HG03432 (cell line): ENCODE results near the gene TIMP4.

Source experiments
- ATAC-seq: cut with Tn5 transposase; IDR thresholded peaks from one replicate; pipeline ENCODE4 v1.9.1; 2021; ENCODE audit warnings: mild to moderate bottlenecking, moderate library complexity; ENCODE audit not compliant: unreplicated experiment

Gene TIMP4

DNA sequence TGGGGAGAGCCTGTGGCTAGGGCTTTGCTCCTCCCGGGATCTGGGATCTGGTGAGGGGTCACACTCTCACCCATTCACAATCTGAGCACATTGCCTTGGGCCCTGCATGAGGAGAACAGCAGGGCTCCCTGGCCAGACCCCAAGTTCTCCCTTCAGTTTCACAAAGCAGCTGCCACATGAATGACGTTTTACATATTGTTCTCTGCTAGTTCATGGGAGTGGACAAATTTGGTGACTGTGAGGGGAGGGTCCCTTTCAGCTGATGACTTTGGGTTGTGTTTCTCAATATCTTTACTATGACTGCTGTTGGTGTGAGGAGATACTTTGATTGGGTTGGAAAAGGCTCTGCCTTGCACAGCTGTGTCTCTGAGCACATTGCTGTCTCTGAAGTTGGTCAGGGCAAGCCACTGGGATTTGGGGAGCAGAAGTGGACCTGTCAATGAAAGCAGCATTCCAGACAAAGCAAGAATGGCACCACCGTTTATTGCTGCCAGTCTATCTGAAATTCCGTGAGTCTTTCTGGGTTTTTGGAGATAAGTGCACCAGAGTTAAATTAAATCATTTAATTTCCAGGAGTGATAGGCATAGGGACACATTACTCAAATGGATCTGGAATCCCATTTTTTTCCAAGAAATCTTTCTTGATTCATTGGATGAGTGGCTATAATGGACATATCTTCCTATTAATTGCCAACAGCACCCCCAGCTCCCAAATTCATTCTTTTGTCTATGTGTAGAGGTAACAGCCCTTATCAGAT is 10.3 kb downstream of the TIMP4 start:
- no peak for ATAC-seq

DNA sequence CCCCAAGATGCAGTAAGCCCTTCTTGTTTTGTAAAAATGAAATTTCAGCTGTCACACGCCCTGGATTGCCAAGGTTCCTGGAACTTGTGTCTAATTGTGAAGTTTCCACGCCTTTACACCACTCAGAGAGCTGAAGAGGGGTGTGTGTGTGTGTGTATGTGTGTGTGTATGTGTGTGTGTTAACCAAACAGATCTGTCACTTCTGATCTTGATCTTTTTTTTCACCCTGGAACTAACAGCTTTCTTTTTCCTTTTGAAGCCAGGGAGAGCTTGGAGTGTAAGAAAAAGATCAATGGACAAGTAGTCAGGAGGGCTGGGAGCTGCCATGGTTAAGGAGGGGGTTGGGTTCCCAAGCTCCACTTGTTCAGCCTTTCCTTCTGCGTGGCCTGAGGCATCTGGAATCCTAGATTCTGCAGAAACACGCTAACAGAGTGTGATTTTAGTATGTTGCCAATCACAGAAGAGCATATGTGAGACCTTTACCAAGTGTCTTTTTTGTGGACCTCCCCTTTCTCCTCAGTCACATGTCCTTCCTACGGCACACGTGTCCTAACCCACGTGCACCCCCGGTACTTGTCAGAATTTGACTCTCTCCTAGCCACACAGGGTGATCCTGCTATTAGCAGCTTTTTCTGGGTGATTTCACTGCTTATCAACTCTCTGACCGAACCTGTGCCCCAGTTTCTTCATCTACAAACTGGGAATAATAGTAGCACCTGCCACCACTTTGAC is 11.5 kb downstream of the TIMP4 start:
- no peak for ATAC-seq

DNA sequence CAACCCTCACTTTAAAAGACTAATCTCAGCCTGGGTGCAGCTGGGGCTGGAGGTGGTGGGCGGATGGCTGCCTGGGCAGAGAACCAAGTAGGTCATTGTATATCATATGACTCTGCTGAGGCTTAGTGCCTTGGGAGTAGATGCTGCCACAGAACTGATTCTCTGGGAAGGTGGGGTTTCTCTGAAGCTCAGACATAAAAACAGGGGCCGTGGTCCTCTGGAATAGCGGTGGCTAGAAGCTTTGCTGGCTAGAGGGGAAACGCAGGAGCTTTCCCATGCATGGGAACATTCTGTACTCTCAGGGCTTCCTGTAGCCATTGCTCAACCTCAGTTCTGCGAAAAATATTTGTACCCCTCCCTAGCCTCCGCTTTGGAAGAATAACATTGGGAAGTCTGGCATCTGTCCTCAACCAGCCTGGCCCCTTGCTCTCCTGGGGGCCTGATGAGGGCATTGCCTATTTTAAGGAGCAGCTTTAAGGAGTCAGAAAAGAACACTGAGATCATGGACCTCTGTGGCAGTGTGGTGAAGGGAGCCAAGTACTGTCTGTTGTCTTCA is 14.7 kb downstream of the TIMP4 start:
- ATAC-seq, result no peak

DNA sequence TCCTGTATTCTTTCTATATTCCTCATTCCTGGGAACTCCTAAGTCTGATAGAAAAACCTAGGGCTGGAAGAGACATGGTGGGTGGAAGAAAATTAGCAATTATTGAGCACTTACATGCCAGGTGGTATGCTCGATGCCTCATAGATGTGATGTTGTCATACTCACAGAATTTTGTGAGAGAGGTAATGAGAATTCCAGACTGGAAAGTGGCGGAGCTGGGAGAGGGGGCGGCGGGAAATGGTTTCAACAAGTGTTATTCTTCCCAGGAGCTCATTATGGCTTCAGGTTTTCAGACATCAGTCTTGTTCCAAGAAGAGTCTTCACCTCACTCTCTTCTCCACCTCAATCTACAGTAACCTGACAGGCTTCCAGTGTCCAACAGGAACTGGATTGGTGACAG is 16.2 kb downstream of the TIMP4 start:
- no peak for ATAC-seq

DNA sequence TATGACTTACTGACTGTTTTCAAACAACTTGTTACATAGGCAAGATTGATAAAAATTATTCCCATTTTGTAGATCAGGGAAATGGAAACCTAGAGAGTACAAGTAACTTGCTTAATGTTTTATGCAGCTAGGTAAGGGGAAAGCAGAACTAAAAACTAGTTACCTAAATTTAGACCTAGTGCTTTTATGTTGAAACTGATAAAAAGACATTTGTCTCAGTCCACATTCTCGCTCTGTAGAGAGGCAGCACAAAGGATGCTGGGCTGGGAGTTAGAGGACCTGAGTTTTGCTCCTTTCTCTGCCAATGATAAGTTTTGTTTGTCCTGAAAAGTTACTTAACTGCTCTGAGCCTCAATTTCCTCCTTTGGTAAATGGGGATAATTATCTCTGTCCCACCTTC is 17.4 kb downstream of the TIMP4 start:
- ATAC-seq, result no peak

DNA sequence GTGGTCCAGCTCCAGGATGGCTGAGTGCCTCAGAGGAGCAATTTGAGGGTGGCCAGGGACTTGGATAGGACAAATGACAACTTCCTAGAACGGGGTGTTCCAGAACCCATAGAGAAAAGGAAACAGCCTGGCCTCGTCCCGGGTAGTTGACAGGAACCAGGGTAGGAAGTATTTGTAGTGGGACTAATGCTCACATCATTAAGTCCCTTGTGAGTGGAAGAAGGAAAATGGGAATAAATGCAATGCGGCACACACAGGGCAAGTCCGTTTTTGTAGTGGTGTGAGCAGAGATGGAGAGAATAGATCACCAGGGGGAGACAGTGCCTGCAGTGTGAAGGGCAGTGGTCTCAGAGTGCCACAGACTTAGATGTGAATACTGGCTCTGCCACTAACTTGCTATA is 19.6 kb downstream of the TIMP4 start:
- peak; percentile 49 for ATAC-seq

DNA sequence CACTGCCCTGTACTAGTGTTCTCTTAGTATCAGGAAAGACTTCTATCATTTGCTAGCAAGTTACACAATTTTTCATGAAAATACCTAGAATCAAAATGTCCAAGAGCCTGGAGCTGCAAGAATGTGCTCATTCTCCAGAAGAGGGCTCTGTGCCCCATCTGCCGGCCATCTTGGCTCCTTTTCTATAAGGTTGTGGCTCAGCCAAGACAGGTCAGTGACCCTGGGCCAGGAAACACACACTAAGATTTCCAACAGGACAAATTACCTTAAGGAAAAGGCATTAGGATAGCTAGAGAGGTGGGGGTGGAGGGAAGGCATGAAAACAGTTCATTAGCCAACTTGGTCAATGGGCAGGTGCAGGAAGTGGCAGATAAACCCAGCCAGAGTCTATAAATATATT is 20.7 kb downstream of the TIMP4 start:
- ATAC-seq, result peak; percentile 45

DNA sequence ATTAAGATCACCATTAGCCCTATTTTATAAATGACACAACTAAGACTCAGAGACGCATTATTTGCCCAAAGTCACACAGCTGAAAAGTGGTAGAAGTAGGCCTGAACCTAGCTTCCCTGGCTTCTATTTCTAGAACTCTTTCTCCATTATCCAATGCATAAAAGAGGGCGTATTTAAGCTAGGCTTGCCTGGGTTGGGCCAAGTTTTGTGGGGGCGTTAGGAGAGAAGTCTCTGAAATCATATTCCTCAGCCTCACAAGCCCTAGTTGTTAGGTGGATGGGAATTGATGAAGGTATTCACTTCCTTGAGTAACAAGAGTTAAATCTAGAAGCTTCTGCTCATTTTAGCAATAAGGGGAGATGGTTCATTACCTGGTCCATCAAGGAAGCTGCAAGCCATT is 22.3 kb downstream of the TIMP4 start:
- no peak for ATAC-seq

DNA sequence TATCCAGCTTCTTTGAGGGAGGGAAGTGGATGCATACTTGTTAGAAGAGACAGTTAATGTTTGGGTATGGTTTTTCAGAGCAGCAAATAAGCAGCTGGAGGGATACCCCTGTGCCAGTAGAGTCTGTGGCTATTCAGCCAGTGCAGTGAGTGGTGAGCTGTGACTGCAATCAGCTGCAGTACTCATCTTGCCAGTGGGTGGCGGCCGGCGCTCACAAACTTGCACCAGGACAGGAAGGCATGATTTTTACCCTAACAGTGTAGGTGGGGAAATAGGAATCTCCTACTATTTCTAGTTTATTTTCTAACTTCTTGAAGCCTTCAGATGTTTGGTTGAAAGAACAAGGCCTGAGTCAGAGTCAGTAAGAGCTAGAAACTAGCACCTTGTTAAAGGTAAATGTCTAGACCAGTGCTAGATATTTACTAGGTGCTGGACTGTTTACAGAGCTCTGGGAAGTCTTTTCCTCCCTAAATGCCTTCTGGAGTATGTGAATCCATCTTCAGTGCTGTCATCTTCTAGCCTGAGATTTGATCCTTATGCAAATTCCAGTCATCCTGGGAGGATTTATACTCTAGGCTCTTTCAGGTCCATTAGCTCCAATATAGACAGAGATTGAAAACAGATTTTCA is 23.6 kb downstream of the TIMP4 start:
- ATAC-seq, result peak; percentile 84

DNA sequence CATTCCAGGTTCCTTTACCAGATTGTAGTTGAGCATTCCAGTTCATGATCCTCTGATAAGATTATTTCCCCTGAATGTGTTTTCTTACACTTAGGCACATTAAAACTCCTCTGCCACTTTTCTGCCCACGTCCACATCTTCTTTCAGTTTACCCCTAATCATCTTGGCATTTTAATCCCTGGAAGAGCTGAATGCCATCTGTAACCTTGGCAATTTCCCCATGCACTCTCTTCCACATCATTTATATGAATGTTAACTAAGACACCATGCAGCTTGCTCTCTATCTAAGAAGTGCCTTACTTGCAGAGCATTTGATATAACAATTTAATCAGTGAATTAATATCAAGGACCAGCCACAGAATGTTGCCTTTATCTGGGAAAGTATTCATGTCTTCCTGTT is 25.8 kb downstream of the TIMP4 start:
- ATAC-seq, result no peak

DNA sequence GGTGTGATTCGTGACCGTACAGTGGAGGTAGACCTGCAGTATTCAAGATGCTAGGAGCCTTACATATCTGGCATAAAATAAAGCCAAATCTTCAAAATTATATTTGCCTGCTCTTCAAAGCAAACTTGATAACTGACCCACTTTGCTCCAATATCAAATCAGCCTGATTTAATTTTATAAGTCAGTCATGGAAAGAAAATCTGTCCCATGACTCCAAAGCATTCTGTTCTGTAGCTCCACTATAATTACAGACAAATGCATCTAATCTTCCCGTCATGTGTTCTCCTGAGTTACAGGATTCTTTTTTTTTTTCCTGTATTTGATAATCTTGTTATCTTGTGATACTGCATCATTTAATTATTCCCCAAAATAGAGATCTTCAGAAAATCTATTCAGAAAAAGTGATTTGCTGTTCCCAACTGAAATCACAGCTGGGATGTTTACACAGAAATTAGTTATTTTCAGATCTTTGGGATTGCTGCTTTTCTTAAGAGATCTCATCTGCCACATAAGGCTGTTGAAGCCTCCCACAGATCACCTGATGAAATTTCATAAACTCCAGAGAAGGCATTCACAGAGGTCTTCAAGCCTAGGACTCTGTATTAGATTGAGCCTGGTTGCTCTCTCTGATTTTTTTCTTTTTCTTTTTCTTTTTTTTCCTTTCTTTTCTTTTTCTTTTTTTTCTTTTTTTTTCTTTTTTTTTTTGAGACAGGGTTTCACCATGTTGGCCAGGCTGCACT is 27.2 kb downstream of the TIMP4 start:
- no peak for ATAC-seq

DNA sequence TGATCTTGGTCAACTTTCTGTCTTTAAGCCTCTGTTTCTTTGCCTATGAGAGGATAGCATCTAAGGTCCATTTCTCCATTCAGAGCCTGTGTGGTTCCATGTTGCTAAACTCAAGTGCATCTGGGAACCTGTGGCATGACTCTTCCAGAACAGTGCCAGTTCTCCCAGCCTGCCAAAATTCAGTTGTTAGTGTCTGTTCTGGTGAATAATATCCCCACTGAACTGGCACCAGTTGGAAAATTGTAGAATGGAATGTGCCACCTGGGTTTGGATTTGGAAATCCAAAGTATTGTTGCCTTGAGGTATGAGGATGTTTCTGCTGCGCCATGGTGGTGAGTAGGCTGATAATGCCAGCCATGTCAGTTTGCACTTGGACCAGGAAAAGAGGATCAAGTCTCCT is 31.3 kb downstream of the TIMP4 start:
- no peak for ATAC-seq

DNA sequence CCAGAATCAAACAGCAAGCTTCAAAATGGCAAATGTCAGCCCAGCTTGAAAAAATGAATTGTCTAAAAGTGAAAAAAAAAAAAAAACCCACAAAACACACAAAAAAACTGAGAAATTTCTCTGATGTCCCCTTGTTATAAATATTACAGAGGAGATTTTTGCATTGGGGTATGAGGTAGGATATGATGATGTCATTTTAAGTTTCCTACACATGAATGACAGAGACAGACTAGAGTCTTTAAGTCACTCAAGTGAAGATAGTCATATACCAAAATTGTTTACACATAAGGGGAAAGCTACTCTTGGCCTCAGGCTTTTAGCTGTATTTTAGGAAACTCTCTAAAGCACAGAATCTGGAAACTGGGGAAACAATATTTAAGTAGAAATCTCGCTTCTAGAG is 32.9 kb downstream of the TIMP4 start:
- ATAC-seq, result no peak

DNA sequence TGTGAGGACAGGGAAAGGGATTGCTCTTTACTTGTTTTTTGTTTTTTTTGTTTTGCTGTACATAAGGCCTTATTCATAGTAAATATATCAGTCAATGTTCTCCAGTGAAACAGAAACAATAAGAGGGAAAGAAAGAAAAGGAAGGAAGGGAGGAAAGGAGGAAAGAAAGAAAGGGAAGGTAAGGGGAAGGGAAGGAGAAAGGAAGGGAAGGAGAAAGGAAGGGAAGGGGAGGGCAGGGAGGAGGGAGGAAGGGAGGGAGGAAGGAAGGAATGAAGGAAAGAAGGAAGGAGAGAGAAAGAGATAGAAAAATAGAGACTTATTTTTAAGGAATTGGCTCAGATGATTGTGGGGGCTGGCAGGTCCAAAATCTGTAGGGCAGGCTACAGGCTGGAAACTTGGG is 37.2 kb downstream of the TIMP4 start:
- ATAC-seq, result no peak

DNA sequence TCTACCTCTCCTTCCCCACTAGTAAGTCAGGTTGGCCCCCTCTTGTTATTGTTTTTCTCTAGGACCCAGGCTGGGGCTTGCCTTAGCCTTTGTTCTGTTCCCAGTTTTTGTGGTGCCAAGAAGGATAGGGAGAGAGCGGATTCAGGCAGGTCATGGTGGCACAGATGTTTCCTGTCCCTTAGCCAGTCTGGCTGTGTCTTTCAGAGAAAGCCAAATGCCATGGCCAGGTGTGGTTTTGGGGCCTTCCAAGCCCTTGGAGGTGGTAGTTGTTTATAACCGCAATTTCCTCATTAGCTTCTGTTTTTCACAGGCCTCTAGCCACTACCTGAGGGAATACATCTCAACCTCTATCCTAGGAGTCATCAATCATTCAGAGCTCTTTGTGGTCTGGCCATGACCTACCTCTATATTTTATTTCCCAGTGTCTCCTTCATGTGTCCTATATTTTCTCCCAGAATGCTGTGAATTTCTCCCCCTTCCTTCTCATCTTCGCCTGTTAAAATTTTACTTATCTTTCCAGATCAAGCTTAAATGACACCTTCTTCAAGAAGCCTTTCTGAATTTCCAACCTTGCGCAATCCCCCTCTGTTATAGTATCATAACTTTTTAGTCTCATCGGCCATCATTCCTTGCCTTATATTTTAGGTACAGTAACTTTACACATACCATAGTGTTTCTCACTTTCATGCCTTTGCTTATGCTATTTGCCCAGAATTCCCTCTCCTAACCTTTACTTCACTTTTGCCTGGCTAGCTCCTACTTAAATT is 38.2 kb downstream of the TIMP4 start:
- no peak for ATAC-seq

DNA sequence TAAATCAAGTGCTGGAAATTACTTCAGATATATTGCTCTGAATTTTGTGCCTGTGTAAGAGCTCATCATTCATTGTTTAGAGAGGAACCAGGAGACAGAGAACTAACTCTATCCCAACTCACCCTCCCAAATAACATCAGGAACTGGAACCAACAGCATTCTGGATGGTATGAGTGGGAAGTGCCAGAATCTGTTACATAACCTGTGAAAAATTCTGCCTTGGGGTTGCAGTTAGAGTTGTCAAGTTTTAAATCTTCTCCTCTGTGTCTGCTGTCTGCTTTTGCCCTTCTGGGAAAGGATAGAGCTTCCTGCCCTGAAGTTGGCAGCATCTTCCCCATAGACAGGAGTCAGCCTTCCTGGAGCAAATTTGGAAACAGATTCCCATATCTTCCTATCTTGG is 41.2 kb downstream of the TIMP4 start:
- ATAC-seq, result no peak

DNA sequence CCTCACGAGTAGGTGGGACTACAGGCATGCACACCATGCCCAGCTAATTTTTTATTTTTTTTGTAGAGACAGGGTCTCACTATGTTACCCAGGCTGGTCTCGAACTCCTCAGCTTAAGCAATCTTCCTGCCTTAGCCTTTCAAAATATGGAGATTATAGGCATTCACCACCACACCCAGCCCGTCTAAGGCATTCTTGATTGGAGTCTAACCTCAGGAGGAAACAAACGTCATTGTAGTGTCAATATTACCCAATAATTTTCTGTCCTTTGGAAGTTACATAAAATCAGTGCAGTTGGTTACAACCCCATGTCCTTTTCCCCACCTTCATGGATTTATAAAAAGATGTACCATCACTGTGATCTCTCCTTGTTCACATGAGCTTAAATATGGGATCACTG is 41.8 kb downstream of the TIMP4 start:
- no peak for ATAC-seq

DNA sequence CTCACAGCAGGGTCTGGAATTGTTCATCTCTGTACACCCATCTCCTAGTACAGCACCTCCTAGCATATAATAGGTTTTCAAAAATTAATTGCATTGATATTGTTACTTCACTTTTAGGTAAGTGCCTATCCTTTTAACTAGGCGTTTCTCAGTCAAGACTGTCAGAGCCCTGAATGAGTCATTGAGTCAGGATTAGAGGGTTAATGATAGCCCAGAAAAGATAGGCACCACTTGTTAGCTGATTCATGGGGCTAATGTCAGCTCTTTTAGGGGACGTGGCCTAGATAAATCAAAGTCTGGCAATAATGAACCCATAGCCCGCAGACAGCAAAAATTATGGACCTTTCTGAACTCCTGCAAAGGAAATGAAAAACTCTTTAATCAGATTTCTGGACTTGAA is 42.9 kb downstream of the TIMP4 start:
- no peak for ATAC-seq

DNA sequence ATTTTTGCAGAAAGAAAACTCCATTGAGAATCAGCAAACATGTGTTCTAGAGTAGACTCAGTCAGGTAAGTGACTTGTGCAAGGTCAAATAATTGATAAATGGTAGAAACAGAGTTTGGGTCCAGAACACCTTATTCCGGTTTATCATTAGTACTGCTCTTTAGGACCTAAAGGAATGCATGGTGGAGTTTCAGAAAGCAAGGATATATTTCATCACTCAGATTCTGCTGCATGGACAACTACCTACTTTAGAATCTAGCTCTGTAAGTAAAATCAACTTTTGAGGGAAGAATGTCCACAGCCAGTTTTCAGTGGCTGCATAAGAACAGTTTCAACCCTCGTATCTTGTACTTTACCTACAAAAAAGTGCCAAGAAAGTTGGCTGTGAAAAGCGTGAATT is 43.6 kb downstream of the TIMP4 start:
- ATAC-seq, result no peak

DNA sequence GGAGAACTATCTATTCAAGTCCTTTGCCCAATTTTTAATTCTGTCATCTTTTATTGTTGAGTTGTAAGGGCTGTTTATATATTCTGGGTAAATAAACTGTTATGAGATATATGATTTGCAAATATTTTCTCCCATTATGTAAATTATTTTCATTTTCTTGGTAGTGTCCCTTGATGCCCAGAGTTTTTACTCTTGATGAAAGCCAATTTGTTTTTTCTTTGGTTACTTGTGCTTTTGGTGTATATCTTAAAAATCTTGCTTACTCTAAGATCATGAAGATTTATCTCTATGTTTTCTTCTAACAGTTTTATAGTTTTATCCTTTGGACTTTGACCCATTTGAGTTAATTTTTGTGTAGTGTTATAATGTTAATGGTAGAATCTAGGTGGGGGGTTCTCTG is 44.5 kb downstream of the TIMP4 start:
- ATAC-seq, result no peak
